GM15510 (cell line): ENCODE data around the gene PELI2.

Experiments
- POLR2A ChIP-seq: IDR thresholded peaks from 3 replicates; pipeline ENCODE4 v1.6.1; 2011; ENCODE audit warnings: borderline replicate concordance; ENCODE audit not compliant: insufficient read length; ENCODE audit errors: extremely low read depth

PELI2 gene

DNA sequence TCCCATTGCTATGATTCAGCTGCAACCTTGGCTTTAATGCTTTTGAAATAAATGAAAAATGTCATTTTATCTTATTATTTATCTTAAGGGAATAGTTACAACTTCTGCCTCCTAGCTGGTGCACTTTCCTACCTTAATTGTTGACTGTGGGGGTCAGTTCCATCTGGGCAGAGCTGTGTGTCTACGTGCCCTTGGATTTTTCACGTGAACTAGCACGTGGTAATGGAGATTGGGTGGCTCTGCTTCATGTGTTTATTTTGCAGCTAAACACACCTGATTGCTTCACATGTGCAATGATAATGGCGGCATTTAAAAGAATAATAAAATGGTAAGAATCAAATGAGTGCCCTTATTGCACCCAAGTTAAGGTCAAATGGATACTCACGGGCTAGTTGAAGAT is 10.6 kb upstream of the PELI2 start:
- TF ChIP-seq POLR2A = no peak

DNA sequence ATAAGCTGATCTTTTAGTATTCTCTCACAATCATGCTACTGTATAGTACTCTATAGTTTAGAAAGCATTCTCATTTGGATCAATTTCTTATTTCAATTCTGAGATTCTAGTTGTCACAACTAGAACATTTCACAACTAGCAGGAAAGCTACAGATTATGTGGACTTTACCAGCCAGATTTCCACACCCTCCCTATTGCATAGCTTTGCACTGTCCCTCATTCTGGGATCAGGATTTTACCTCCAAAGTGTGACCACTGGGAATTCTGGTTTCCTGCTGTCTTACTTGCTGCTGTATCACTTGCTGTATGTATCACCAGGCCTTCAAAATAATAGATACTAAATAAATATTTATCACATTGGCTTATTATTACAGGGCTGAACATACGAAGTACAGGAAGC is 10.2 kb upstream of the PELI2 start:
- TF ChIP-seq POLR2A = no peak

DNA sequence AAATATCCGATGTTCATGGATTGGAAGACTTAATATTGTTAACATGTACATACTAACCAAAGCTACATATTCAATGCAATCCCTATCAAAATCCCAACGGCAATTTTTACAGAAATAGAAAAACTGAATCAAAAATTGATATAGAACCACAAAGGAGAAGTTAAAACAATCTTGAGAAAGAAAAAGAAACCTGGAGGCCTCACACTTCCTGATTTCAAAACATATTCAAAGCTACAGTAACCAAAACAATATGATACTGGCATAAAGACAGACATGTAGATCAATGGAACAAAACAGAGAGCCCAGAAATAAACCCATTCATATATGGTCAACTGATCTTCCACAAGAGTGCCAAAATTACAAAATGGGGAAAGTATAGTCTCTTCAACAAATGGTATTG is 5.4 kb upstream of the PELI2 start:
- no peak for TF ChIP-seq POLR2A

DNA sequence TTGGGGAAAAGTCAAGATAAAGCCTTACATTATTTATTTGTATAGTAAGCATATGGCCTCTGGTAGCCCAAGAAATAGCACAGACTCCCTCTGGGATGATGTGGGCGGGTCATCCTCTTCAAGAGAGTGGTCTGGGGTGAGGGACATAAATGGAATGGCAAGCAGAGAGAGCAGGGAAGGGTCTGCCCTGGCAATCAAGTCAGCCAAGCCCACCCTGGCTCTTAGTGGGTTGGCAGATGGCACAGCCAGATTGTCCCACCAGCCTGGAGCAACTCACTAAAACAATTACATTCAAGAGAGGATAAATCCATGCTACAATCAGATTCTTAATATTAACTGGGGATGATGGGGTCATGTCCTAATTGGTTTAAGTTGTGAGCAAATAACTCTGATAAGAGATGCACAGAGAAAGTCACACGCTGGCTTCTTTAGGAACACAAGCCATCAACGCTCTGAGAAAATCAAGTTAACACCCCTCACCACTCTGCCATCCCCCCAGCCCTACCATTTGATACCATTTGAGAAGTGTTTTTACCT is 2.8 kb upstream of the PELI2 start:
- TF ChIP-seq POLR2A = no peak

DNA sequence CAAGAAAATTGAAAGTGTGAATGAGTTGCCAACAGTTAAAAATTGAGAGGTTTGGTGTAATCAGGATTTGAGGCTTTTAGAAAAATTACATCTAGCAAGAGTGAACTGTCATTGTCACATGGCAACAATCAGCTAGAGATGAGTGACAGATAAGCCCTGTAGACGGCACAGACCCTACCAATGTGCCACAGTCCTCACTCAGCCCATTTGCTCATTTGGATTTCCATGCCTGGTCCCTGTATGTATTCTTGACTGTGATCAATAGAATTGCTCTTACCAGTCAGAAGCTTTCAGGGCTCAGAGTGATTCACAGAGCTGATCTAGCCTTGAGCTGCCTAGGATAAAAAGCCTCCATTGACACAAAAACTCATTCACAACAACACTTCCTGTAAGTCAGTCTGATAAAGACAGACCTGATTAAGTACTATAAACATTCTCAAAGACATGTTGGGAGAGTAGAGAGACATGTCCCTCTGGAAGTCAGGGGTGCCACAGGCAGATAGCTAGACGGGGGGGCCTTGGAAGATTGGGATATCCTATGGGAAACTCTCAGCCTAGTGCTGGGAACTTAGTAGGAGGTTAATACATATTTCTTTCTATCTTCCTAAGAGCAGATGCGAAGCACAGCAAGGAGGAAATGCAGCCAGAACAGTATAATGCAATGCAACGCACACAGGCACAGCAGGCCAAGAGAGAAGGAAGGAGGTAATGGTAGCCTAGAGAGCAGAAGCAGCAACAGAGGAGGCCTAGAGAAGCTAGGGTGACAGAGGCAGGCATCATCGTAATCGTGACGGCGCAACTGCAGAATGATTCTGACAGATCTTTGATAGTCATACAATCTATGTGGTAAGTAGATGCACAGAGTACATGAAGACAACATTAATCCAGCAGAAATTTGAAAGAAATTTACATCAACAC is 2.0 kb upstream of the PELI2 start:
- no peak for TF ChIP-seq POLR2A

DNA sequence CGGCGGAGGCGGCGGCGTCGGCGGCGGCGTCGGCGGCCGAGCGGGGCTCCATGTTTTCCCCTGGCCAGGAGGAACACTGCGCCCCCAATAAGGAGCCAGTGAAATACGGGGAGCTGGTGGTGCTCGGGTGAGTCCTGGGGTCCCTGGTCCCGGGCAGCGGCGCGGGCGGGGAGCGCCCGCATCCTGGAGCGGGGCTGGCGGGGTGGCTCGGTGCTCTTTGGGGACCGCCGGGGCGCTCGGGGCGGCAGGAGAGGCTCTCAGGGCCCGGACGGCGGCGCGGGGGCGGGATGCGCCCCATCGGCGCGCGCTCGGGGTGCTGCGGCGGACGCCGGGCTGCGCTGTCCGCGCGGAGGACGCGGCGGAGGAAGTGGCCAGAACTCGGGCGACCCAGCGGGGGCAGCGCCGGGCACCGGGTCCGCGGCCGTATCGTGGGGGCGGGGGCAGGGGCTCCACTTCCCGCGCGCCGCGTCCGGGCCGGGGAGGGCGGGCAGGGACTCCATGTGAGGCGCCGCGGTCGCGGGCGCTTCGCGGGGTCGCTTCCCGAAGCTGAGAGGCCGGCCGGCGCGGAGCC is 485 bp downstream of the PELI2 start:
- no peak for TF ChIP-seq POLR2A

DNA sequence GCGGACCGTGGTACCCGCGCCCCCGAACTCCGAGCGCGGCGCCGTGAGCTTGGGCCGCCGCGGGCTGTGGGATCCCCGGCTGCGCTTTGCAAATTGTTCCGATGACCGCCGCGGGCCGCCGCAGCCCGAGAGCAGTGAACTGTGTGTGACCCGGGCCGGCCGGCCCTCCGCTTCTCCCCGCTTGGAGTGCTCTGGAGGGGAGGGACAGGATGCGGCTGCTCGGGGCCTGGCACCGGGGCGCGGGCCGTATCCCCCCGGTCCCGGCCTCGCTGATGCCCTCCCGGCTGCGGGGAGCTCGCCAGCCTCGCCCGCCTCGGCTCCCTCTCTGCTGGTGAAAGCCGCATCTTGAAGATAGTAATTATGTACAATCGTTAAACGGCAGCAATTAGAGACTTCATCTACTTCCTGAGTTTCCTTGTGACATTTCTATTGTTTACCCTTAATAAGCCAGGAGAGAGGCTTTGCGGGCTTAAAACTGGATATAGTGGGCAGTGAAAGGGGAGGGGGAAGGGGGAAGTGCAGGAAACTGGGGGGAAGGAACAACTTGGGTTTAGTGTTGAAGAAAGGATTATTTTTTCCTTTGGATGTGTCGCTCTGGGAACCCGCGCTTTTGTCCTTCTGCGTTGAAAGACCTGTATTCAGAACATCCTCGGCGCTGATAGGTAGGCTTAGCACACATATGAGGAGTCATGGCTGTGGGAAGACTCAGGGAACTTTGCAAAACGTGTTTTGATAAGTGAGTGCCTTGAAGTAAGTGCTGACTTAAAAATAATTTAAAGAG is 1.2 kb downstream of the PELI2 start:
- TF ChIP-seq POLR2A = no peak

DNA sequence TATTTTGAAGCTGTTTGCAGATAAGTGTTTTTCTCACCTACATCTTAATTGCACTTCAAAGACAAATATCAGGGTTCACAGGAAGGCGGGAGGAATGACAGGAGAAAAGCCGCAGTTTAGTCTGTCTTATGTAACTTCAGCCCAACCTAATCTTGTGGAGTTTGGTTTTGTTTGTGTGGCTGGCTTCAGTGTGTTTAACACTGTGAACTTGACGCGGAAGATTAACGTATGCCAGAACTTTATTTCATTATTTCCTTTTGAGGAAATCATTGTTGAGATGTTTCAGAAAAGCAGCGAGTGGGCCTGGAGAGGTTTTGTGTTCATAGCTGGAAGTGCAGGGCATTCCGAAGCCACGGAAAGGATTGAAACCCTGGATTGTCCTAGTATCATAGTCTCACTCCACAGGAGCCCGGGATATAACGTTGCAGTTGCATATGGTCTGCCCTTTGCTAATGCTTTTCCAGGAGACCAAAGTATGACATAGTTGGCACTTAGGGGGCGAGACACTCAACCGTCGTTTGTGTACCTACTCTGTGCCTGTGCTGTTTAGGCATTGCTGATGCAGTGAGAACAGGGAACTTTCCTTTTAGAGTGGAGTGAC is 2.0 kb downstream of the PELI2 start:
- TF ChIP-seq POLR2A = no peak

DNA sequence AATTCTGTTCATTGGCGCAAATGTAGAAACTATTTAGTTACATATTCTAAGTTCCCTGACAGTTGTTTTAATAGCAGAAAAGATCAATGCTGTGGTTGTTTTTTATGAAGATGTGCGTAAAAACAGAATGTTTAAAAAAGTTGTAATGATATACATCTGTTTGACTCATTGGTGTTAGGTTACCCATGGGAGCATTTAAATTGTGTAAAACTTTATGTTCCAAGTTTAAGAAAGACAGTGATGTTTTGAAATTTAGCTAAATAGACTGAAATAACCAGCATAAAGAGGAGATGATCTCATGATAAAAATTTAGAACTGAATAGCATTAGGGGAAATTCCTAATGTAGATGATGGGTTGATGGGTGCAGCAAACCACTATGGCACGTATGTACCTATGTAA is 3.6 kb downstream of the PELI2 start:
- TF ChIP-seq POLR2A = no peak

DNA sequence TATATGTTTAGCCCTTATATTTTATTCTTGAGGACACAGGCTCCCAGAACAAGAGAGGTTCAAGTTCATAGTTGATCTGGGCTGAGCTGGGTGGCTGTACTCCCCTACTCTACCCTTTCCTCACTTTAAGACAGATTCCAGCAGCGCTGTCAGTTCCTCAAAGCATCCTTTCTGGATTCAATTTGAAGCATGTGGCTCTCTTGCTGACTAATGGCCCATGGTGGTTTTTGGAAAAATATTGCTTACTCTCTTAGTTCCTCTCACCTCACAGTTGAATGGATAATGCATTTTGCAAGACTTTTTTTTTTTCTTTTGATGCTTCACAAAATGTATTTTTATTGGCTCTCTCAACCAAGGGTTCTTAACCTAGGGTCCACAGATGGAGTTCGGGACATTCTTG is 4.1 kb downstream of the PELI2 start:
- TF ChIP-seq POLR2A = no peak

DNA sequence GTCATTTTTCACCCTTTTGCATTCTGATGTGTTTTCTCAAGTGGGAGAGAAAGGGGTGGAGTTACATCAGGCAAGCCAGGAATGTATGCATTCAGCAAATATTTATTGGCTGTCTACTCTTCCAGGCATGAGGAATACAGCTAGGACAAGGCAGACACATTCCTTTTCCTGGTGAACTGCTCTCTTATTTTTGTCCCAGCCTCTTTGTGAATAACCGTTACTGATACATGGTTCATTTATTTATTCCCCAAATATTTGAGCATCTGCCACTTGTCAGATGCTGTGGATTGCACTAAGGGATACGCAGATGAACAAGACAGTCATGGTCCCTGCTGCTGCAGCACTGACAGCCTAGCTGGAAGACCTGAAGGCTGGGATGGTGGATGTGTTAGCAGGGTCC is 6.1 kb downstream of the PELI2 start:
- TF ChIP-seq POLR2A = no peak

DNA sequence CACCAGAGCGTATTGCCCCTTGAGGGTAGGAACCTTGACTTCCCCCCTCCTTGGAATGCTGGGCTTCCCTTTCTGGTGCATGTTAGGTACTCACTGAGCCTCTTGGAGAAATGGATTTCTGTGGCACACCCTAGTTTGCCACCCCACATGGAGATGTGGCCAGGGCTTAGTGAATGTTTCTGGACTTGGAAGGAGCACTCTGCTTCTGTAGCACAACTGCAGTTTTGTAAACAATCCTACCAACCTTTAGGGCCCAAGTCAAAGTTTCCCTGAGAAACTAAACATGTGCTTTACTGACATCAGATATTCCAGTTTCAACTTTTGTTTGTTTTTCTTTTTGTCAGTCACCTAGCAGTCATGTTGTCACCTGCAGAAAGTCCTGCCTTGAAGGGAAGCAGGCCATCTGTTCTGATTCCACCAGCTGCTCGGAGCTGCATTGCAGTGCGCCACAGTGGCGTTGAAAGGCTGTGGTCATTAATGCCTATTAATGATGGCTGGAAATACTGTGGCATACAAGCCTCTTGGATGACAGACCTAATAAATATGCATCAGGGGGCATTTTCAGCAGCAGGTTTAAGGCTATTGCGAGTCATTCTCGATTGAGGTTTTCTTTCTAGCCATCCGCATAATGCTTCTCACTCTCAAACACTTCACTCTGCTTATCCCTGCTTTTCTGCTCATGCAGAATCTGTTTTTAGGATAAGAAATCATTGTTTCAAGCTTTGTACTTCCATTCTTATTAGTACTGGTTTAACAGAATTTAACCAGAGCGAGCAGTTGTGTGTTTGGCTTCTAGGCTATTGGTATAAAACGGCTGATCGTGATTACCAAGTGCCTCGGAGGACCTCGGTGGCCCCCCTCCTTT is 7.8 kb downstream of the PELI2 start:
- TF ChIP-seq POLR2A = no peak

DNA sequence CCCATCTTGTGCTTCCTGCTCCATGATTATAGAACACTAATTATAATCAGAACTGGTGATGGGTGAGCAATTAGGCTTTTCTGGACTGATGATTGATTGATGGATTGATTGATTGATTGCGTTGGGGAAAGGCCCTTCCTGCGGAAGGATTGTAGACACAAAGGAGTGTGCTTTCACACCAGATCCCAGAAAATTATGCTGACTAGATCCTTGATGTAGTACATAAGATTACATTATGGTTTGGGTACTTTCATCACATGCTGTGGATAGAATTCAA is 8.4 kb downstream of the PELI2 start:
- no peak for TF ChIP-seq POLR2A

DNA sequence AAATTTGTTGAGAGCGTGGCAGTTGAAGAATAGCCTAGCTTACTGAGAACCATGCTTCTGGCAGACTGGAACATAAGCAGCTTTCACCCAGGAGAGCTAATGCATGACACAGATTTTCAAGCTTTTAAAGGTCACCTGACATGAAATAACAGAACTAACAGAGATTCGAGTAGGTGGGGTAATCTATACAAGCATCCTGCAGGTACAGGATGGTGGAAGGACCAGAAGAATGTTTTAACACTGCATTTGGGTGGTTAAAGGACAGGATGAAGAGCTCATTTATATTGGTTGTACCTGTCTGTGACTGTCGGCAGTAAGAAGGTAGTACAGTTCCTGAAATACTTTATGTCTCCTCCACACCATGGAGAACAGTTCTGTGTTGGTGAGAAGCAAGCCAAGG is 8.9 kb downstream of the PELI2 start:
- TF ChIP-seq POLR2A = no peak
